HS-27A (cell line): ENCODE data around the gene SMKR1.
A peak's percentile ranks its signal among the peaks of the same experiment; 100 is the strongest.
"Not testable (repeated sequence)": the region's sequence is repeated elsewhere in the genome, so short reads cannot be mapped to it uniquely, and the experiment has no call there.

Source experiments
- DNase-seq: peaks from one replicate; pipeline ENCODE4 v3.0.0-alpha.2; 2012; ENCODE audit warnings: low read depth, missing footprints

SMKR1 gene

GRCh38 chr7:129482781-129483180 lies 19.6 kb upstream of the SMKR1 start:
- no peak for DNase-seq

- DNase-seq = peak; percentile 47
These were observed 12.8 kb upstream of the SMKR1 start for GRCh38 chr7:129489491-129489890.

GRCh38 chr7:129492391-129492790 lies 9.9 kb upstream of the SMKR1 start:
- DNase-seq = no peak

GRCh38 chr7:129493555-129493954 lies 8.8 kb upstream of the SMKR1 start:
- no peak for DNase-seq

- no peak for DNase-seq
These were observed 8.3 kb upstream of the SMKR1 start for GRCh38 chr7:129494041-129494440.

GRCh38 chr7:129495987-129496386 lies 6.3 kb upstream of the SMKR1 start:
- no peak for DNase-seq

- DNase-seq = no peak
These were observed 5.7 kb upstream of the SMKR1 start for GRCh38 chr7:129496653-129497052.

- no peak for DNase-seq
These were observed 5.2 kb upstream of the SMKR1 start for GRCh38 chr7:129497156-129497555.

- no peak for DNase-seq
These were observed 4.3 kb upstream of the SMKR1 start for GRCh38 chr7:129498021-129498420.

GRCh38 chr7:129499999-129500398 lies 2.3 kb upstream of the SMKR1 start:
- no peak for DNase-seq

GRCh38 chr7:129502708-129503685 lies 666 bp downstream of the SMKR1 start:
- no peak for DNase-seq

GRCh38 chr7:129503725-129504124 lies 1.4 kb downstream of the SMKR1 start:
- no peak for DNase-seq

GRCh38 chr7:129512192-129512591 lies 9.9 kb downstream of the SMKR1 start:
- DNase-seq = no peak

- DNase-seq = no peak
These were observed 11.2 kb downstream of the SMKR1 start for GRCh38 chr7:129513546-129513945.

- no peak for DNase-seq
These were observed 12.4 kb downstream of the SMKR1 start for GRCh38 chr7:129514683-129515082.

- no peak for DNase-seq
These were observed 13.1 kb downstream of the SMKR1 start for GRCh38 chr7:129515381-129515780.

- DNase-seq = no peak
These were observed 15.6 kb downstream of the SMKR1 start for GRCh38 chr7:129517931-129518330.

- DNase-seq = no peak
These were observed 17.1 kb downstream of the SMKR1 start for GRCh38 chr7:129519464-129519863.

- no peak for DNase-seq
These were observed 20.0 kb downstream of the SMKR1 start for GRCh38 chr7:129522088-129522970.

- DNase-seq = no peak
These were observed 20.6 kb downstream of the SMKR1 start for GRCh38 chr7:129522971-129523340.

- DNase-seq = no peak
These were observed 21.6 kb downstream of the SMKR1 start for GRCh38 chr7:129523924-129524323.

GRCh38 chr7:129524405-129524804 lies 22.1 kb downstream of the SMKR1 start:
- DNase-seq = not testable (repeated sequence)
